HCEC 1CT (cell line): ENCODE results near the gene DYNLRB2.

Experiments
- DNase-seq: peaks from one replicate; pipeline ENCODE4 v3.0.0-alpha.2; 2017

Gene DYNLRB2

GRCh38 chr16:80540516-80541305, at the start of gene DYNLRB2:
Gene DYNLRB2 (plus strand): TSS chr16:80540993. CDS start chr16:80541077, 84 bp downstream.
- DNase-seq, result no peak

GRCh38 chr16:80500116-80500859, 40.5 kb upstream of the DYNLRB2 start:
- DNase-seq, result no peak

GRCh38 chr16:80500961-80501525, 39.8 kb upstream of the DYNLRB2 start:
- no peak for DNase-seq

- DNase-seq, result no peak
These were observed 37.7 kb upstream of the DYNLRB2 start for GRCh38 chr16:80503107-80503506.

- DNase-seq, result no peak
These were observed 33.3 kb upstream of the DYNLRB2 start for GRCh38 chr16:80507538-80507937.

GRCh38 chr16:80509872-80510271, 30.9 kb upstream of the DYNLRB2 start:
- DNase-seq, result no peak

GRCh38 chr16:80511824-80512592, 28.8 kb upstream of the DYNLRB2 start:
- no peak for DNase-seq

GRCh38 chr16:80512593-80512853, 28.3 kb upstream of the DYNLRB2 start:
- DNase-seq, result no peak

GRCh38 chr16:80515374-80515773, 25.4 kb upstream of the DYNLRB2 start:
- no peak for DNase-seq

GRCh38 chr16:80517846-80518245, 22.9 kb upstream of the DYNLRB2 start:
- DNase-seq, result no peak

GRCh38 chr16:80518436-80518835, 22.4 kb upstream of the DYNLRB2 start:
- no peak for DNase-seq

GRCh38 chr16:80519189-80519588, 21.6 kb upstream of the DYNLRB2 start:
- DNase-seq, result no peak

GRCh38 chr16:80525420-80525819, 15.4 kb upstream of the DYNLRB2 start:
- DNase-seq, result no peak

GRCh38 chr16:80526418-80527061, 14.3 kb upstream of the DYNLRB2 start:
- DNase-seq, result peak; percentile 20

GRCh38 chr16:80527297-80527696, 13.5 kb upstream of the DYNLRB2 start:
- no peak for DNase-seq

GRCh38 chr16:80530479-80530878, 10.3 kb upstream of the DYNLRB2 start:
- no peak for DNase-seq

GRCh38 chr16:80536238-80536637, 4.6 kb upstream of the DYNLRB2 start:
- no peak for DNase-seq

GRCh38 chr16:80541306-80541694, 507 bp downstream of the DYNLRB2 start:
- DNase-seq, result no peak

- DNase-seq, result no peak
These were observed 2.4 kb downstream of the DYNLRB2 start for GRCh38 chr16:80543162-80543561.

- DNase-seq, result no peak
These were observed 3.5 kb downstream of the DYNLRB2 start for GRCh38 chr16:80544326-80544725.

GRCh38 chr16:80546249-80546648, 5.5 kb downstream of the DYNLRB2 start:
- no peak for DNase-seq

GRCh38 chr16:80547145-80547544, 6.4 kb downstream of the DYNLRB2 start:
- no peak for DNase-seq

- no peak for DNase-seq
These were observed 11.5 kb downstream of the DYNLRB2 start for GRCh38 chr16:80552277-80552676.
